HG02981 (cell line): ENCODE measurements around the gene NUCB1.
A peak's percentile ranks its signal among the peaks of the same experiment; 100 is the strongest.

Experiments
- ATAC-seq: cut with Tn5 transposase; IDR thresholded peaks from one replicate; pipeline ENCODE4 v1.9.1; 2021; ENCODE audit warnings: mild to moderate bottlenecking, moderate library complexity; ENCODE audit not compliant: unreplicated experiment

The NUCB1 gene

GRCh38 chr19:48928164-48929025, 28.3 kb downstream of the NUCB1 start:
- ATAC-seq, result no peak

GRCh38 chr19:48933382-48933932, 33.3 kb downstream of the NUCB1 start, which contains the start of gene DHDH:
DHDH (plus strand) TSS chr19:48933699; CDS start chr19:48933722, 23 bp downstream.
- no peak for ATAC-seq

DNA sequence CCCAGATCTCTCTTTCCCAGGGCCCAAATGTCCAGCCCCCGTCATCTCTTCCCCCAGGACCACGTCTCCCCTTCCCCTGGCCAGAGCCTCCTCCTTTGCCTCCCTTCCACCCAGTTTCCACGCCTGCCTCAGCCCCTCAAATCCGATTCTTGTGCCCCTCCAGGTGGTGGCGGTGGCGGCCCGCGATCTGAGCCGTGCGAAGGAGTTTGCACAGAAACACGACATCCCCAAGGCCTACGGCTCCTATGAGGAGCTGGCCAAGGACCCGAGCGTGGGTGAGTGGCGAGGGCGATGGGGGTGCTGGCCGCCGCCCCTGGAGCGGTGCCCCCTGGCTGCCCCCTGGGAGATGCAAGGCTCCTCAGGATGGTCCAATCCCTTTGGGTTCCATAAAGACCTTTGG, 34.7 kb downstream of the NUCB1 start:
- no peak for ATAC-seq

GRCh38 chr19:48935864-48936263, 35.8 kb downstream of the NUCB1 start:
- no peak for ATAC-seq

DNA sequence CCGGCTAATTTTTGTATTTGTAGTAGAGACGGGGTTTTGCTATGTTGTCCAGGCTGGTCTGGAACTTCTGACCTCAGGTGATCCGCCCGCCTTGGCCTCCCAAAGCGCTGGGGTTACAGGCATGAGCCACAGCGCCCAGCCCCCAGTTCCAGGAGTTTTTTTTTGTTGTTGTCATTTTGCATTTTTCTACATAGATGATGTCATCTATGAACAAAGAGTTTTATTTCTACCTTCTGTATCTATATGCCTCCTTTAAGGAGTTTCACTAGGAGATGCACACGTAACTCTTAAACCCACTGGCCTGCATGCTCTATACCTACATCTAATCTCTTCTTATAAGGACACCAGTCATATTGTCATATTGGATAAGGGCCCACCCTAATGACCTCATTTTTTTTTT, 38.1 kb downstream of the NUCB1 start:
- ATAC-seq, result no peak

DNA sequence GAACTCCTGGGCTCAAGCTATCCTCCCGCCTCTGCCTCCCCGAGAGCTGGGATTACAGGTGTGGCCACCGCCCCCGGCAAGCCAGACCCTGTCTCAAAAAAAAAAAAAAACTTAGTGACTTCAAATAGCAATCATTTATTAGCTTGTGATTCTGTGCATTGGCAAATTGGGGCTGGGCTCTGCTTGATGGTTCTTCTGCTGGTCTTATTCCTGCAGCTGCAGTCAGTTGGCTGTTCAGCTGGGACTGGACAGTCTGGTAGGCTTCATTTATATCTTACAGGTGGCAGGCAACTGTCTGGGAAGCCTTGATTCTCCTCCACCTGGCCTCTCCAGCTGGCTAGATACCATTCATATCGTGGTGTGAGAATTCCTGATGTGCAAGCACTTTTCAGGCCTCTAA, 40.8 kb downstream of the NUCB1 start:
- no peak for ATAC-seq

GRCh38 chr19:48943081-48943480, 43.0 kb downstream of the NUCB1 start:
- ATAC-seq, result no peak

- ATAC-seq, result no peak
Measured at GRCh38 chr19:48945415-48945814, 45.3 kb downstream of the NUCB1 start.

DNA sequence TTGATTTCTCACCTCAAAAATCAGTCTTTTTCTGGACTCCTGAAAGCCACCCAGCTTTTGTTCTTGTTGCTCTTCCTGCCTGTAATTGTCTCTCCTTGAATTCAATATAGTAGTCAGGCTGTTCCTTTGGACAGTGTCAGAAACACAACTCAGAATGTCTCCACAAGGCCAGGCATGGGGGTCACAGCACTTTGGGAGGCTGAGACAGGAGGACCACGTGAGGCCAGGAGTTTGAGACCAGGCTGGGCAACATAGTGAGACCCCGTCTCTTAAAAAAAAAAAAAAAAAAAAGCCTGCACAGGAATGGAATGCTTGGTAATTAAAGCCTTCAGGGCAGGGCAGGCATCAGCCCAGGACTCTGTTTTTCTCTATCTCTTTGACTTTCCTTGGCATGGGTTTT, 45.7 kb downstream of the NUCB1 start:
- ATAC-seq, result no peak

DNA sequence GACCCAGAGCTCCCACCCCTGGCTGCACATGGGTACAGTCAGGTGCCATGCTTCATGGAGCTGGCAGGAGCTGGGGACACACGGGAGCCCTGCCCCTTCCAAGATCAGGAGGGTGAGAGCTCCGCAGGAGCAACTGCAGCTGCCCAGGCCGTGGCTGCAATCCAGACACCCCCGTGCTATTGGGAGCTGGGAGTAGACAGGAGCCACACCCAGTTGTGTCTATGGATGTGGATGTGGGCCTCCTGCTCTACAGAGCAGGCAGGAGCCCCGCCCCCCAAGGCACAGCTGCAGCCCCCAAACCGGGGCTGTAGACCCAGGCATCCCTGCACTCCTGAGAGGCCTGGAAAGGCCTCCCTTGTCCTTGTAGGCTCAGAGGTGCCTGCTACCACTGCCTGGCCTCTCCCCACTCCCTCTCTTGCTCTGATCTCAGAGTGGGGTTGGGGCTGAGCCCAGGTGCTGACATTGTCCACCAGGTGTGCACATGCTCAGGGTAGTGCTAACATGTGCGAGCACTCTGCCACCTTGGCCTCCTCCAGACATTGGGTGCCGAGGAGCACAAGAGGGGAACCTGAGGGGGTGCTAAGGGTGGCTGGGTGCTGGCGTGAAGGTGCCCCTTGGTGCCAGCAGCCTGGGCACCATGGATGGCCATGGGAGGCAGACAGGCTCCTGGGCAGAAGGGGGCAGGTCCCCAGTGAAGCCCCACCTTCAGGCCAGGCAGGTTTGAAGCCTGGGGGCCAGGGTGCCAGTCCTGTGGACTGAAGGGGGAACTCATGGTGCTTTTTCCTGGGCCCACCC, 46.5 kb downstream of the NUCB1 start:
- ATAC-seq, result no peak

- no peak for ATAC-seq
Measured at GRCh38 chr19:48947258-48947542, 47.1 kb downstream of the NUCB1 start.

DNA sequence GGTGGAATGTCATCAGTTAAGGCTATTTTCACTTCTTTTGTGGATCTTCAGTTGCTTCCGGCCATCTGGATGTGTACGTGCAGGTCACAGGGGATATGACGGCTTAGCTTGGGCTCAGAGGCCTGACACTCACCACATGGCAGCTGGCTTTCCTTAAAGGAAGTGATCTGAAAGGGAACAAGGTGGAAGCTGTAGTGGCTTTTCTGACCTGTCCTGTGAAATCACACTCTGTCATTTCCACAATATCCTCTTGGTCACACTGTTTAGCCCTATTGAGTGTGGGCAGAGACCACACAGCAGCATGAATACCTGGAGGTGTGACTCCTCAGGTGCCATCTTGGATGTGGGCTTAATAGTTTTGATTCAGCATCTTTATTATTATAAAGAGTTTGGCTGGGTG, 50.0 kb downstream of the NUCB1 start:
- no peak for ATAC-seq

DNA sequence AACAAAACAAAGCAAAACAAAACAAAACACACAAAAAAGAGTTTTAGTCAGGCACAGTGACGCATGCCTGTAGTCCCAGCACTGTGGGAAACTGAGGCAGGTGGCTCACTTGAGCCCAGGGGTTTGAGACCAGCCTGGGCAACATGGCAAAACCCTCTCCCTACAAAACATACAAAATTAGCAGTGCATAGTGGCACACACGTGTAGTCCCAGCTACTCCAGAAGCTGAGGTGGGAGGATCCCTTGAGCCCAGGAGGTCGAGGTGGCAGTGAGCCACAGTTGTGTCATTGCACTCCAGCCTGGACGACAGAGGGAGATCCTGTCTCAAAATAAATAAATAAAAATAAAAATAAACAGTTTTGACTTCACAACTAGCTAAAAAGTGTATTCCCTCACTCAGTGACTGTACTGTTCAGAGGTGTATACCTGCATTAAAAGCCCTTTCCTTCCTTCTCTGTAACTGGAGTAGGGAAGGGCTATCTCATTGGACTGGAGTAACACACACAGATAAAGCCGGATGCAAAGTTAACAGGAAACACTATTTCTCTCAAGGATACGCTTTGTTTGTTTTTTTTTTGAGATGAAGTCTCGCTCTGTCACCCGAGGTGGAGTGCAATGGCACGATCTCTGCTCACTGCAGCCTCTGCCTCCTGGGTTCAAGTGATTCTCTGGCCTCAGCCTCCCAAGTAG, 50.9 kb downstream of the NUCB1 start:
- no peak for ATAC-seq

- ATAC-seq, result no peak
Measured at GRCh38 chr19:48953141-48953540, 53.0 kb downstream of the NUCB1 start.

- no peak for ATAC-seq
Measured at GRCh38 chr19:48953990-48954594, 54.0 kb downstream of the NUCB1 start.

DNA sequence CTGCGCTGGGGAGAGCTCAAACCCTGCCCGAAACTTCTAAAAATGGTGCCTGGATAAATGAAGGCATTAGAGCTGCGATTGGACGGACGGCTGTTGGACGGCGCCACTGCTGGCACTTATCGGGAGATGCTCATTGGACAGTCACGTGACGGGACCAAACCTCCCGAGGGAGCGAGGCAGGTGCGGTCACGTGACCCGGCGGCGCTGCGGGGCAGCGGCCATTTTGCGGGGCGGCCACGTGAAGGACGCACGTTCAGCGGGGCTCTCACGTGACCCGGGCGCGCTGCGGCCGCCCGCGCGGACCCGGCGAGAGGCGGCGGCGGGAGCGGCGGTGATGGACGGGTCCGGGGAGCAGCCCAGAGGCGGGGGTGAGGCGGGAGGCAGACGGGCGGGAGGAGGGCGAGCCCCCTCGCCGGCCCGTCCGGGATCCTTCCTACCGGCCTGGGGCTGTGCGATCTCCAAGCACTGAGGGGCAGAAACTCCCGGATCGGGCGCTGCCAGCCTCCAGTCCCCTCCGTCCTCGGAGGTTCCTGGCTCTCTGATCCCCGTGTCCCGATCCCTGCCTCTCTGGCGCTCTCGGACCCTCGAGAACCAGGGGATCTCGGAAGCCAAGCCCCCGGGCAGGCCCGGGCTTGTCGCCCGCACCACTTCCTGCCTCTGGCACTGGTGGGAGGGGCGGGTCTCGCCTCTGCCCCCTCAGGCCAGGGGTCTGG, 54.6 kb downstream of the NUCB1 start, which contains the start of gene BAX:
TSS of gene BAX (plus strand) at position 281 of the 713 bp plus-strand sequence. CDS start at position 335, 54 bp downstream.
- peak; percentile 74 for ATAC-seq

DNA sequence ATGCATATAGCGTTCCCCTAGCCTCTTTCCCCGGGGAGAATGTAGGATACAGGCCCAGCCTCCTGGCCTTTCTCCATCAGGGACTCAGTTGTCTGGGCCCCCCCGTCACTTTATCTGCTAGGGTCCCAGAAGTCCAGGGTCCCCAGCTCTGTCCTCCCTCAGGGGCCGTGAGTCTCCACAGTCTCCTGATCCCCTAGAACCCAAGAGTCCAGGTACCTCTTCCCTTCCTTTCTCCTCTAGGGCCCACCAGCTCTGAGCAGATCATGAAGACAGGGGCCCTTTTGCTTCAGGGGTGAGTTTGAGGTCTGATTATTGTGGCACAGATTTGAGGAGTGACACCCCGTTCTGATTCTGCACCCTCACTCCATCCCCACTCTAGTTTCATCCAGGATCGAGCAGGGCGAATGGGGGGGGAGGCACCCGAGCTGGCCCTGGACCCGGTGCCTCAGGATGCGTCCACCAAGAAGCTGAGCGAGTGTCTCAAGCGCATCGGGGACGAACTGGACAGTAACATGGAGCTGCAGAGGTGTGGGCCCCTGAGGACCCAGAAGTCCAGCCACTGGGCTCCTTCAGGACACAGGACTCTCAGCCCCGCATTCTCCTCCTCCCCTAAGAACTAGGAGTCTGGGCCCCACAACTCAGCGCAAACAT, 55.3 kb downstream of the NUCB1 start:
- ATAC-seq, result no peak

GRCh38 chr19:48958006-48958405, 57.9 kb downstream of the NUCB1 start:
- ATAC-seq, result no peak

- no peak for ATAC-seq
Measured at GRCh38 chr19:48959341-48960239, 59.5 kb downstream of the NUCB1 start.
